ENCODE measurements around the gene MAGI2.

DNA sequence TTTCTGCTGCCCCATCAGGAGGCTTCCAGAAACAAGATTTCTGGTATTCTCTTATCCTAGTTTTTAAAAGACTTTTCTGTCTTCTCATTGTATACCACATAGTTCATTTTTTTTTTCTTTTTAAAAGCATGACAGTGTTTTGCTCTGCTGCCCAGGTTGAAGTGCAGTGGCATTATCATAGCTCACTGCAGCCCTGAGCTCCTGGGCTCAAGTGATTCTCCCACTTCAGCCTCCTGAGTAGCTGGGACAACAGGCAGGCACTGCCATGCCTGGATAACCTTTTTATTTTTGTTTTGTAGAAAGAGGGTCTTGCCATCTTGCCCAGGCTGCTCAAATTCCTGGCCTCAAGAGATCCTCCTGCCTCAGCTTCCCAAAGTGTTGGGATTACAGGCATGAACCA, 757.6 kb downstream of the MAGI2 start:
- TF ChIP-seq, protein P1, sequence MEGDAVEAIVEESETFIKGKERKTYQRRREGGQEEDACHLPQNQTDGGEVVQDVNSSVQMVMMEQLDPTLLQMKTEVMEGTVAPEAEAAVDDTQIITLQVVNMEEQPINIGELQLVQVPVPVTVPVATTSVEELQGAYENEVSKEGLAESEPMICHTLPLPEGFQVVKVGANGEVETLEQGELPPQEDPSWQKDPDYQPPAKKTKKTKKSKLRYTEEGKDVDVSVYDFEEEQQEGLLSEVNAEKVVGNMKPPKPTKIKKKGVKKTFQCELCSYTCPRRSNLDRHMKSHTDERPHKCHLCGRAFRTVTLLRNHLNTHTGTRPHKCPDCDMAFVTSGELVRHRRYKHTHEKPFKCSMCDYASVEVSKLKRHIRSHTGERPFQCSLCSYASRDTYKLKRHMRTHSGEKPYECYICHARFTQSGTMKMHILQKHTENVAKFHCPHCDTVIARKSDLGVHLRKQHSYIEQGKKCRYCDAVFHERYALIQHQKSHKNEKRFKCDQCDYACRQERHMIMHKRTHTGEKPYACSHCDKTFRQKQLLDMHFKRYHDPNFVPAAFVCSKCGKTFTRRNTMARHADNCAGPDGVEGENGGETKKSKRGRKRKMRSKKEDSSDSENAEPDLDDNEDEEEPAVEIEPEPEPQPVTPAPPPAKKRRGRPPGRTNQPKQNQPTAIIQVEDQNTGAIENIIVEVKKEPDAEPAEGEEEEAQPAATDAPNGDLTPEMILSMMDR (IDR thresholded peaks at IDR 0.05), result no peak
- TF ChIP-seq POLR2A (IDR thresholded peaks at IDR 0.05), result no peak

Measured in ovary (tissue), 3 donors.